C4-2B (cell line): Measurements from ENCODE around the gene RPRD2.
"Not testable (repeated sequence)": the region's sequence is repeated elsewhere in the genome, so short reads cannot be mapped to it uniquely, and the experiment has no call there.

Experiments
- H3K27ac ChIP-seq: fragments of 450-650 bp; 2 replicates; pipeline ENCODE4 v1.5.1; 2017
- ZFX ChIP-seq: fragments of 450-650 bp; IDR thresholded peaks from 2 replicates; pipeline ENCODE4 v1.6.1; 2017
- TF ChIP-seq, protein P1 (sequence below): fragments of 450-650 bp; conservative IDR thresholded peaks from 2 replicates; pipeline ENCODE4 v1.5.1; 2017; ENCODE audit warnings: mild to moderate bottlenecking

The RPRD2 gene

DNA sequence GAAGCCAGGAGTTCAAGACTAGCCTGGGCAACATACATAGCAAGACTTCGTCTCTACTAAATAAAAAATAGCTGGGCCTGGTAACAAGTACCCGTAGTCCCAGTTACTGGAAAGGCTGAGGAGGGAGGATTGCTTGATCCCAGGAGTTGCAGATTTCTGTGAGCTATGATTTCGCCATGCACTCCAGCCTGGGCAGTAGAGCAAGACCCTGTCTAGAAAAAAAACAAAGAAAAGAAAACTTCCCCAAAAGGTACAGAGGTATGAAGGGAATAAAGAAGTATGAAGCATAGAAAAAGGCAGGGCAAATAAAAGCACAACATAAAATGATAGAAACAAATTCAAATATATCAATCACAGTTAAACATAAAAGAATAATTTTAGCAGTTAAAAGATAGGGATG lies 28.7 kb downstream of the RPRD2 start:
- H3K27ac ChIP-seq, result no peak overlapping the region
- TF ChIP-seq, protein P1, sequence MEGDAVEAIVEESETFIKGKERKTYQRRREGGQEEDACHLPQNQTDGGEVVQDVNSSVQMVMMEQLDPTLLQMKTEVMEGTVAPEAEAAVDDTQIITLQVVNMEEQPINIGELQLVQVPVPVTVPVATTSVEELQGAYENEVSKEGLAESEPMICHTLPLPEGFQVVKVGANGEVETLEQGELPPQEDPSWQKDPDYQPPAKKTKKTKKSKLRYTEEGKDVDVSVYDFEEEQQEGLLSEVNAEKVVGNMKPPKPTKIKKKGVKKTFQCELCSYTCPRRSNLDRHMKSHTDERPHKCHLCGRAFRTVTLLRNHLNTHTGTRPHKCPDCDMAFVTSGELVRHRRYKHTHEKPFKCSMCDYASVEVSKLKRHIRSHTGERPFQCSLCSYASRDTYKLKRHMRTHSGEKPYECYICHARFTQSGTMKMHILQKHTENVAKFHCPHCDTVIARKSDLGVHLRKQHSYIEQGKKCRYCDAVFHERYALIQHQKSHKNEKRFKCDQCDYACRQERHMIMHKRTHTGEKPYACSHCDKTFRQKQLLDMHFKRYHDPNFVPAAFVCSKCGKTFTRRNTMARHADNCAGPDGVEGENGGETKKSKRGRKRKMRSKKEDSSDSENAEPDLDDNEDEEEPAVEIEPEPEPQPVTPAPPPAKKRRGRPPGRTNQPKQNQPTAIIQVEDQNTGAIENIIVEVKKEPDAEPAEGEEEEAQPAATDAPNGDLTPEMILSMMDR, result no peak
- no peak for TF ChIP-seq ZFX

DNA sequence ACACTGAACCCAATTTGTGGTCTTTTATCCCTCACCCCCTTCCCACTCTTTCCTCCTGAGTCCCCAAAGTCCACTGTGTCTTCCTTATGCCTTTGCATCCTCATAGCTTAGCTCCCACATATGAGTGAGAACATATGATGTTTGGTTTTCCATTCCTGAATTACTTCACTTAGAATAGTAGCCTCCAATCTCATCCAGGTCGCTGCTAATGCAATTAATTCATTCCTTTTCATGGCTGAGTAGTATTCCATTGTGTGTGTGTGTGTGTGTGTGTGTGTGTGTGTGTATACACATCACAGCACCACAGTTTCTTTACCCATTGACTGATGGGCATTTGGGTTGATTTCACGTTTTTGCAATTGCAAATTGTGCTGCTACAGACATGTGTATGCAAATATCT lies 31.2 kb downstream of the RPRD2 start:
- H3K27ac ChIP-seq, result not testable (repeated sequence)

DNA sequence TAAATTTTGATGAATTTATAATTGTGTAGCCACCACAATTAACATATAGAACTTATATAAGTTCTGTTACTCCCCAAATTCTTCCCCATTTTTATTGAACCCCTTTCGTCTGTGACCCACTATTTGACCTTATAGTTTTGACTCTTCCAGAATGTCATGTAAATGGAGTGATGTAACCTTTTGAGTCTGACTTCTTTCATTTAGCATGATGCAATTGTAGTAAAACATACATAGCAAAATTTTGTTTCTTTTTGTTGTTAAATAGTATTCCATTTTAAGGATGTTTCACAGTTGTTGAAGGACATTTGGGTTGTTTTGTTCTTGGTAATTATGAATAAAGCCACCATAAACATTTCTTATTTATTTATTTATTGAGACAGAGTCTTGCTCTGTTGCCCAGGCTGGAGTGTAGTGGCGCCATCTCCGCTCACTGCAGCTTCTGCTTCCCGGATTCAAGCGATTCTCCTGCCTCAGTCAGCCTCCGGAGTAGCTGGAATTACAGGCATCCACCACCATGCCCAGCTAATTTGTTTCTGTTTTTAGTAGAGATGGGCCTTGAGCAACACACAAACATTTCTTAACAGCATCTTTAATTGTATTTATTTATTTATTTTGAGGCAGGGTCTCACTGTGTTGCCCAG lies 33.6 kb downstream of the RPRD2 start:
- TF ChIP-seq, protein P1, result no peak
- no peak overlapping the region for H3K27ac ChIP-seq

DNA sequence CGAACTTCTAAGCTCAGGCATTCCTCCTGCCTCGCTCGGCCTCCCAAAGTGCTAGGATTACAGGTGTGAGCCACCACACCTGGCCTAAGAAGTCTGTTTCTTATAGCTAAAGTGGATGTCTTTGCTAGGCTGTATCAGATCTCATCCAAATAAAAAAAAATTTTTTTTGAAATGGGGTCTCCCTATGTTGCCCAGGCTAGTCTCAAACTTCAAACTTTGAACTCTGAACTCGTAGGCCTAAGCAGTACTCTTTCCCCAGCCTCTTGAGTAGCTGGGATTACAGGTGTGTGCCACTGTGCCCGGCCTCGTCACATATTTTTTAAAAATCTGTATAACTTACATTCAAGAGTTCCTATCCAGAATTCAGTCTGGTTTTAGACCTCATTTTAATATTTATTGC lies 40.5 kb downstream of the RPRD2 start:
- H3K27ac ChIP-seq, result no peak overlapping the region
- TF ChIP-seq, protein P1, result no peak
- TF ChIP-seq ZFX, result no peak

- TF ChIP-seq, protein P1, result no peak
- no peak overlapping the region for H3K27ac ChIP-seq
These were observed 41.7 kb downstream of the RPRD2 start for GRCh38 chr1:150405660-150406059.

- TF ChIP-seq, protein P1, result no peak
- no peak for TF ChIP-seq ZFX
- H3K27ac ChIP-seq, result no peak overlapping the region
These were observed 42.5 kb downstream of the RPRD2 start for GRCh38 chr1:150406483-150406882.

DNA sequence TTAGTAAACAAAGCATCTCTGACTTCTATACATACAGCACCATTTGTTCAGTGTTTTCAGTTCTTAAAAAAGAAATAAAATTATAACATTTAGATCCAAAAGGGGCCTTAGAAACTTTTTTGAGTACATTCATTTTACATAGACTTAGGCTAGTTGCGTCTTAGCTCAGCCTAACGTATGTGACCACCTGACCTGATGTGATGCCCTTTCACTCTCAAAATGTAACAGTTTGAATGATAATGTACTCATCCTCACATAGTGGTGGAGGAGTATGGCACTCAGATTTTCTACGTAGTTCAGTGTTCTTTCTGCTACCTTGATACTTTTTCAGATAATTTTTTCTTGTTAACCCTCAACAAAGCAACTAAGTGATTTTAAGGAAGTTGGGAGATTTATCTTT lies 43.4 kb downstream of the RPRD2 start:
- no peak overlapping the region for H3K27ac ChIP-seq
- TF ChIP-seq, protein P1, result no peak
- TF ChIP-seq ZFX, result no peak

DNA sequence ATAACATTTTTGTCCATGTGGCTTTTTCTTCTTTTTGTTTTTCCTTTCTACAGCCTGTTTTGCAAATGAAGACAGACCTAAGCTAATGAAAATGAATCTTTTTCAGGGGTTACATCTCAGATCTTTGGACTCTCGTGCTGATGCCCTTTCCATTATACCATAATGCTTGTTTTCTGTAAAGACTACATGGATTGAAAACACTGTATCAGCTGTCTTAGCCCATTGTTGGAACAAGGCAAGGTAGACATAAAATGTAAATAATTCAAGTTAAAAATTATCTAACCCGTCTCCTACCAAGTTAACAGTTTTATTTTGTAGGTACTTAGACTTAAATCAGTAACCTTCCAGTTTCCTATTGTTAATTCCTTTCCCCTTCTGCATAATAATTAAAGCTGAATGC lies 44.9 kb downstream of the RPRD2 start:
- no peak overlapping the region for H3K27ac ChIP-seq
- TF ChIP-seq, protein P1, result no peak
- TF ChIP-seq ZFX, result no peak
